ENCODE results near the gene MYF5. TPM values are rescaled to one million over a fixed set of nuclear protein-coding genes. Genes with fewer than 3 reads are reported as not detected.

The MYF5 gene
- total and polyA plus RNA-seq, 2 of the 4 experiments (the other 2 are of a cell fraction) = not detected

DNA sequence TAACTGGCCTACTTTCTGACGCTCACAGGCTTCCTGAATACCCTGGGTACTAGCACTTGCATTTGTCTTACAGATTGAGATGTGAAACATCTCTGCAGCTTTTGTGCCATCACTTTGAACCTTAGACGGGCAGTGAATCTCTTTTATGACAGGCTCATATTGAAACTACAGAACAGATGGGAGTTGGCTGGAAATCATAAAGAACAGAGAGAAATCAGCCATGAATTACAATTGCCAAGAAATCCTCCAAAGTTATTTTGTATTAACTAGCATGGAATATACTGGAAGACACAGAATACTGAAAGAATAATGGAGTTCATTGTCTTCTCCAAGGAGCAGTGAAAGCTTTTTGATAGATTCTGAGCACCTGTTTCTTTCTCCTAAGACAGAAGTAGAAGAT, 32.7 kb downstream of the MYF5 start:
- no peak overlapping the region for H4K8ac ChIP-seq (ENCODE audit: low read depth in 2 of 2, low read length in 2 of 2)
- H2BK15ac ChIP-seq (ENCODE audit: low read depth, low read length) = no peak overlapping the region
- H3K4me3 ChIP-seq (ENCODE audit: insufficient read depth, low read depth, low read length) = no peak overlapping the region
- H3K27me3 ChIP-seq (ENCODE audit: control insufficient read depth, insufficient read depth, low read length) = no peaks in the 10 kb centered on the region
- no peaks in the 10 kb centered on the region for H3K79me1 ChIP-seq (ENCODE audit: low read depth in 1 of 2, low read length in 2 of 2)
- no peak overlapping the region for H2BK5ac ChIP-seq (ENCODE audit: low read depth, low read length, poor library complexity, severe bottlenecking)
- 0 out of 2 replicates have a peak, but pooled peaks cover 3% of the 10 kb centered on the region for H3K9me1 ChIP-seq (ENCODE audit: insufficient read depth, low read length)
- H2BK20ac ChIP-seq (ENCODE audit: low read depth, low read length) = no peak overlapping the region
- no peak overlapping the region for H3K4ac ChIP-seq (ENCODE audit: low read depth, low read length)
- TF ChIP-seq, protein P1, sequence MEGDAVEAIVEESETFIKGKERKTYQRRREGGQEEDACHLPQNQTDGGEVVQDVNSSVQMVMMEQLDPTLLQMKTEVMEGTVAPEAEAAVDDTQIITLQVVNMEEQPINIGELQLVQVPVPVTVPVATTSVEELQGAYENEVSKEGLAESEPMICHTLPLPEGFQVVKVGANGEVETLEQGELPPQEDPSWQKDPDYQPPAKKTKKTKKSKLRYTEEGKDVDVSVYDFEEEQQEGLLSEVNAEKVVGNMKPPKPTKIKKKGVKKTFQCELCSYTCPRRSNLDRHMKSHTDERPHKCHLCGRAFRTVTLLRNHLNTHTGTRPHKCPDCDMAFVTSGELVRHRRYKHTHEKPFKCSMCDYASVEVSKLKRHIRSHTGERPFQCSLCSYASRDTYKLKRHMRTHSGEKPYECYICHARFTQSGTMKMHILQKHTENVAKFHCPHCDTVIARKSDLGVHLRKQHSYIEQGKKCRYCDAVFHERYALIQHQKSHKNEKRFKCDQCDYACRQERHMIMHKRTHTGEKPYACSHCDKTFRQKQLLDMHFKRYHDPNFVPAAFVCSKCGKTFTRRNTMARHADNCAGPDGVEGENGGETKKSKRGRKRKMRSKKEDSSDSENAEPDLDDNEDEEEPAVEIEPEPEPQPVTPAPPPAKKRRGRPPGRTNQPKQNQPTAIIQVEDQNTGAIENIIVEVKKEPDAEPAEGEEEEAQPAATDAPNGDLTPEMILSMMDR (conservative IDR thresholded peaks at IDR 0.05; ENCODE audit: low read depth, low read length) = no peak
- TF ChIP-seq RFX5 (IDR thresholded peaks at IDR 0.05; ENCODE audit: low read depth, low read length) = no peak
- TF ChIP-seq CHD1 (IDR thresholded peaks at IDR 0.05; ENCODE audit: low read depth, low read length) = no peak
- TF ChIP-seq NFE2L2 (IDR thresholded peaks at IDR 0.05; ENCODE audit: low read depth, low read length) = no peak
- TF ChIP-seq FOS (IDR thresholded peaks at IDR 0.05; ENCODE audit: low read depth, low read length) = no peak
- no peak for TF ChIP-seq RCOR1 (IDR thresholded peaks at IDR 0.05; ENCODE audit: insufficient replicate concordance, low read length)
- TF ChIP-seq, protein P2, sequence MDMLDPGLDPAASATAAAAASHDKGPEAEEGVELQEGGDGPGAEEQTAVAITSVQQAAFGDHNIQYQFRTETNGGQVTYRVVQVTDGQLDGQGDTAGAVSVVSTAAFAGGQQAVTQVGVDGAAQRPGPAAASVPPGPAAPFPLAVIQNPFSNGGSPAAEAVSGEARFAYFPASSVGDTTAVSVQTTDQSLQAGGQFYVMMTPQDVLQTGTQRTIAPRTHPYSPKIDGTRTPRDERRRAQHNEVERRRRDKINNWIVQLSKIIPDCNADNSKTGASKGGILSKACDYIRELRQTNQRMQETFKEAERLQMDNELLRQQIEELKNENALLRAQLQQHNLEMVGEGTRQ (IDR thresholded peaks at IDR 0.05; ENCODE audit: low read depth, low read length) = no peak
- no peak for TF ChIP-seq SMC3 (IDR thresholded peaks at IDR 0.05; ENCODE audit: low read depth, low read length)
- no peak for TF ChIP-seq MAZ (IDR thresholded peaks at IDR 0.05; ENCODE audit: borderline replicate concordance, low read depth, low read length)
- TF ChIP-seq MAFK (IDR thresholded peaks at IDR 0.05; ENCODE audit: low read depth, low read length) = no peak
- no peak for TF ChIP-seq POLR2A (IDR thresholded peaks at IDR 0.05; ENCODE audit: low read depth, low read length)
- TF ChIP-seq CEBPB (IDR thresholded peaks at IDR 0.05; ENCODE audit: low read depth, low read length) = no peak
- TF ChIP-seq RAD21 (IDR thresholded peaks at IDR 0.05; ENCODE audit: low read length) = no peak
- TF ChIP-seq, protein P3, sequence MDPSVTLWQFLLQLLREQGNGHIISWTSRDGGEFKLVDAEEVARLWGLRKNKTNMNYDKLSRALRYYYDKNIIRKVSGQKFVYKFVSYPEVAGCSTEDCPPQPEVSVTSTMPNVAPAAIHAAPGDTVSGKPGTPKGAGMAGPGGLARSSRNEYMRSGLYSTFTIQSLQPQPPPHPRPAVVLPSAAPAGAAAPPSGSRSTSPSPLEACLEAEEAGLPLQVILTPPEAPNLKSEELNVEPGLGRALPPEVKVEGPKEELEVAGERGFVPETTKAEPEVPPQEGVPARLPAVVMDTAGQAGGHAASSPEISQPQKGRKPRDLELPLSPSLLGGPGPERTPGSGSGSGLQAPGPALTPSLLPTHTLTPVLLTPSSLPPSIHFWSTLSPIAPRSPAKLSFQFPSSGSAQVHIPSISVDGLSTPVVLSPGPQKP (IDR thresholded peaks at IDR 0.05; ENCODE audit: borderline replicate concordance, low read depth, low read length) = no peak
- no peak for TF ChIP-seq MXI1 (IDR thresholded peaks at IDR 0.05; ENCODE audit: borderline replicate concordance, low read depth, low read length)
- TF ChIP-seq BHLHE40 (IDR thresholded peaks at IDR 0.05; ENCODE audit: low read depth, low read length) = no peak
- no peak overlapping the region for H2BK120ac ChIP-seq (ENCODE audit: low read depth, low read length)
- no peaks in the 10 kb centered on the region for H4K20me1 ChIP-seq (ENCODE audit: insufficient read depth, low read length)
- POLR2A ChIA-PET (ENCODE audit: unreplicated experiment) = no interaction called here
- no peak overlapping the region for H3K23ac ChIP-seq (ENCODE audit: low read depth, low read length)
- H3K27ac ChIP-seq (ENCODE audit: insufficient read depth, low read length) = no peak overlapping the region
- dilution Hi-C loops (cut with HindIII; ENCODE audit: low sequenced_read_pairs, unreplicated experiment) = no loop called here
- no peak overlapping the region for H3K14ac ChIP-seq (replicated peaks; ENCODE audit: low read depth, low read length)
- no peaks in the 10 kb centered on the region for H3K9me3 ChIP-seq (ENCODE audit: control insufficient read depth, insufficient read depth, low read length)
- ATAC-seq (ENCODE audit: low read depth) (no peak), DNase-seq (no peak)
- no peak overlapping the region for H4K91ac ChIP-seq (ENCODE audit: insufficient read depth, low read depth, low read length)
- in situ Hi-C loops (cut with MboI; ENCODE audit: low sequenced_read_pairs) = no loop called here
- H3K18ac ChIP-seq (ENCODE audit: low read depth, low read length) = no peak overlapping the region
- CTCF ChIA-PET = no interaction called here
- H3K9ac ChIP-seq (ENCODE audit: low read depth, low read length) = no peak overlapping the region
- no peak overlapping the region for H2AK9ac ChIP-seq (replicated peaks; ENCODE audit: low read depth, low read length, poor library complexity)
- no peak overlapping the region for H2AK5ac ChIP-seq (ENCODE audit: low read depth, low read length)
- H3K4me1 ChIP-seq (ENCODE audit: control insufficient read depth, insufficient read depth, low read length) = no peaks in the 10 kb centered on the region
- H4K5ac ChIP-seq (ENCODE audit: low read depth, low read length) = no peak overlapping the region
- WGBS, 2 experiments (ENCODE audit: extremely low coverage in 2 of 2, insufficient read length in 1 of 2) = no CpG with 5 or more reads among the region's 2 CpGs
- H3K4me2 ChIP-seq (ENCODE audit: low read depth, low read length) = no peak overlapping the region
- H3K36me3 ChIP-seq (ENCODE audit: control insufficient read depth, insufficient read depth, low read length) = no peaks in the 10 kb centered on the region
- intact Hi-C loops (cut with micrococcal nuclease) = no loop called here
- no peak overlapping the region for H3K56ac ChIP-seq (ENCODE audit: extremely low read depth, insufficient read depth, low read length)
- no TSS peak for BruUV-seq (replicated peaks)
- H2AFZ ChIP-seq (replicated peaks; ENCODE audit: low read length, poor library complexity) = no peak overlapping the region
